Activated CD8-positive, alpha-beta T cell treated with anti-CD3 and anti-CD28 coated beads for 36 hours (primary cell): Measurements from ENCODE around the gene GPR35. TPM values are rescaled to one million over a fixed set of nuclear protein-coding genes. Genes with fewer than 3 reads are reported as not detected.

Experiments used
- ATAC-seq: fragments of 200-7000 bp; cut with Tn5 transposase; one replicate; pipeline ENCODE4 v1.10.0; 2021; ENCODE audit warnings: mild to moderate bottlenecking, moderate library complexity
- CTCF ChIA-PET: fragments of 350-600 bp; sonication (Branson Sonifier 250); formaldehyde crosslinking; loops from one replicate; lab custom pipeline; 2021; ENCODE audit warnings: antibody characterized with exemption; lab: Charles Lee
- POLR2A ChIA-PET: fragments of 350-600 bp; sonication (Branson Sonifier 250); formaldehyde crosslinking; loops from one replicate; lab custom pipeline; 2021; ENCODE audit warnings: antibody characterized with exemption; lab: Charles Lee
- DNase-seq: peaks from one replicate; pipeline ENCODE4 v3.0.0-alpha.2; 2020
- H3K27ac Mint-ChIP-seq: one replicate; pipeline ENCODE4 v1.8.0; 2021; ENCODE audit warnings: mild to moderate bottlenecking, mixed read lengths
- H3K27me3 Mint-ChIP-seq: one replicate; pipeline ENCODE4 v1.8.0; 2021; ENCODE audit warnings: mixed read lengths
- H3K36me3 Mint-ChIP-seq: one replicate; pipeline ENCODE4 v1.8.0; 2021; ENCODE audit warnings: low read depth, mixed read lengths
- H3K4me1 Mint-ChIP-seq: one replicate; pipeline ENCODE4 v1.8.0; 2021; ENCODE audit warnings: low read depth, mixed read lengths
- H3K4me3 Mint-ChIP-seq: one replicate; pipeline ENCODE4 v1.8.0; 2021; ENCODE audit warnings: mild to moderate bottlenecking, moderate library complexity, mixed read lengths
- H3K9me3 Mint-ChIP-seq: one replicate; pipeline ENCODE4 v1.8.0; 2021; ENCODE audit warnings: mixed read lengths
- CTCF ChIP-seq: fragments of 200-600 bp; IDR thresholded peaks from one replicate; pipeline ENCODE4 v1.8.0; 2022; ENCODE audit warnings: antibody characterized with exemption, mild to moderate bottlenecking
- intact Hi-C: fragments of 100-400 bp; cut with micrococcal nuclease; formaldehyde crosslinking; loops from one replicate; pipeline ENCODE4 v1.10.0; 2022
- total RNA-seq, 2 experiments: library from RNA; stranded (reverse); gene quantifications; one replicate each; pipeline ENCODE4 v1.2.3, GENCODE V29; 2021

Gene GPR35
- total RNA-seq, 2 experiments from 2014 or later = 14.4 to 14.6 TPM

GRCh38 chr2:240639566-240639965 lies 14.3 kb downstream of the GPR35 start:
- intact Hi-C loops = no loop called here
- no peak for ATAC-seq
- H3K9me3 Mint-ChIP-seq = peaks cover 2% of the 10 kb centered on the region
- CTCF ChIA-PET = interaction anchor here (0.9 kb wide), 1 partner anchor 73 kb away, joined by 3 read pairs; no protein-coding TSS in a partner anchor
- H3K27me3 Mint-ChIP-seq = no peaks in the 10 kb centered on the region
- peaks cover under 1% of the 10 kb centered on the region for H3K36me3 Mint-ChIP-seq
- DNase-seq = no peak
- no peak for TF ChIP-seq CTCF
- no peak overlapping the region for H3K4me3 Mint-ChIP-seq
- H3K27ac Mint-ChIP-seq = no peak overlapping the region
- POLR2A ChIA-PET = no interaction called here
- H3K4me1 Mint-ChIP-seq = no peaks in the 10 kb centered on the region

GRCh38 chr2:240640939-240641338 lies 15.7 kb downstream of the GPR35 start:
- no peak overlapping the region for H3K27ac Mint-ChIP-seq
- no peaks in the 10 kb centered on the region for H3K36me3 Mint-ChIP-seq
- intact Hi-C loops = no loop called here
- ChIA-PET POLR2A (no interaction called here), CTCF (interaction anchor here (1.0 to 1.3 kb wide), 5 partner anchors 9 to 32 kb away, joined by 3 to 4 read pairs (median 3); partner anchors contain the start of gene GPR35)
- no peaks in the 10 kb centered on the region for H3K27me3 Mint-ChIP-seq
- DNase-seq (peak; percentile 46), ATAC-seq (peak; percentile 87)
- no peaks in the 10 kb centered on the region for H3K9me3 Mint-ChIP-seq
- no peak for TF ChIP-seq CTCF
- H3K4me3 Mint-ChIP-seq = no peak overlapping the region
- peaks cover 3% of the 10 kb centered on the region for H3K4me1 Mint-ChIP-seq

GRCh38 chr2:240642061-240642805 lies 17.0 kb downstream of the GPR35 start:
- ATAC-seq (no peak), DNase-seq (no peak)
- H3K27me3 Mint-ChIP-seq = no peaks in the 10 kb centered on the region
- H3K4me1 Mint-ChIP-seq = peaks cover 6% of the 10 kb centered on the region
- H3K27ac Mint-ChIP-seq = no peak overlapping the region
- no peak for TF ChIP-seq CTCF
- intact Hi-C loops = no loop called here
- no peak overlapping the region for H3K4me3 Mint-ChIP-seq
- CTCF ChIA-PET = no interaction called here
- no peaks in the 10 kb centered on the region for H3K9me3 Mint-ChIP-seq
- H3K36me3 Mint-ChIP-seq = no peaks in the 10 kb centered on the region
- POLR2A ChIA-PET = no interaction called here

GRCh38 chr2:240642806-240643092 lies 17.5 kb downstream of the GPR35 start:
- no peak for TF ChIP-seq CTCF
- no peaks in the 10 kb centered on the region for H3K9me3 Mint-ChIP-seq
- H3K27me3 Mint-ChIP-seq = no peaks in the 10 kb centered on the region
- no peak overlapping the region for H3K4me3 Mint-ChIP-seq
- DNase-seq (no peak), ATAC-seq (no peak)
- ChIA-PET POLR2A (interaction anchor here (1.0 kb wide), 1 partner anchor 77 kb away, joined by 4 read pairs; no protein-coding TSS in a partner anchor), CTCF (no interaction called here)
- H3K4me1 Mint-ChIP-seq = peaks cover 6% of the 10 kb centered on the region
- no peaks in the 10 kb centered on the region for H3K36me3 Mint-ChIP-seq
- no peak overlapping the region for H3K27ac Mint-ChIP-seq
- intact Hi-C loops = no loop called here

GRCh38 chr2:240643093-240643810 lies 18.0 kb downstream of the GPR35 start:
- H3K27me3 Mint-ChIP-seq = no peaks in the 10 kb centered on the region
- intact Hi-C loops = no loop called here
- no peaks in the 10 kb centered on the region for H3K9me3 Mint-ChIP-seq
- H3K4me3 Mint-ChIP-seq = no peak overlapping the region
- no peak for ATAC-seq
- TF ChIP-seq CTCF = no peak
- ChIA-PET CTCF (no interaction called here), POLR2A (interaction anchor here (0.6 to 1.0 kb wide), 2 partner anchors 16 to 78 kb away, joined by 3 to 4 read pairs; no protein-coding TSS in a partner anchor)
- DNase-seq = no peak
- H3K36me3 Mint-ChIP-seq = no peaks in the 10 kb centered on the region
- H3K27ac Mint-ChIP-seq = no peak overlapping the region
- H3K4me1 Mint-ChIP-seq = peaks cover 6% of the 10 kb centered on the region
